IMR-90 (cell line): ENCODE data around the gene LRRC7. TPM values are rescaled to one million over a fixed set of nuclear protein-coding genes. Genes with fewer than 3 reads are reported as not detected.

Experiments
- ATAC-seq: fragments of 200-7000 bp; cut with Tn5 transposase; 2 replicates; pipeline ENCODE4 v1.9.1; 2020; ENCODE audit warnings: low read depth, mild to moderate bottlenecking, moderate library complexity
- BruUV-seq: library from RNA; stranded (reverse); fragments of 400-500 nt; replicated peaks from 2 replicates; lab custom pipeline; 2021; lab: Mats Ljungman, UMichigan
- CTCF ChIA-PET: fragments of 300-600 bp; formaldehyde crosslinking; extraction: SDS; loops from one replicate; lab custom pipeline; 2021; ENCODE audit warnings: antibody characterized with exemption; lab: Yijun Ruan, JAX
- POLR2A ChIA-PET: fragments of 300-600 bp; sonication (Branson Sonifier 250); formaldehyde crosslinking; loops from one replicate; lab custom pipeline; 2022; ENCODE audit warnings: antibody characterized with exemption; ENCODE audit not compliant: unreplicated experiment; lab: Charles Lee
- DNase-seq: peaks from one replicate; pipeline ENCODE4 v3.0.0; 2013
- H2AFZ ChIP-seq: replicated peaks from 2 replicates; pipeline ENCODE3; 2013; ENCODE audit warnings: low read length, mild to moderate bottlenecking; ENCODE audit not compliant: poor library complexity
- H2AK5ac ChIP-seq: 2 replicates; pipeline ENCODE4 v1.6.1; 2013; ENCODE audit warnings: low read depth, low read length, inconsistent platforms
- H2AK9ac ChIP-seq: replicated peaks from 2 replicates; pipeline ENCODE3; 2013; ENCODE audit warnings: mild to moderate bottlenecking, low read depth, low read length, moderate library complexity; ENCODE audit not compliant: poor library complexity
- H2BK120ac ChIP-seq: 2 replicates; pipeline ENCODE4 v1.6.1; 2013; ENCODE audit warnings: low read depth, low read length, inconsistent platforms
- H2BK15ac ChIP-seq: 3 replicates; pipeline ENCODE4 v1.6.1; 2013; ENCODE audit warnings: low read depth, low read length, inconsistent platforms
- H2BK20ac ChIP-seq: 2 replicates; pipeline ENCODE4 v1.6.1; 2013; ENCODE audit warnings: low read depth, mild to moderate bottlenecking, inconsistent platforms, low read length, moderate library complexity
- H2BK5ac ChIP-seq: 2 replicates; pipeline ENCODE4 v1.6.1; 2013; ENCODE audit warnings: mild to moderate bottlenecking, low read depth, low read length, inconsistent platforms; ENCODE audit not compliant: poor library complexity, severe bottlenecking
- H3K14ac ChIP-seq: replicated peaks from 2 replicates; pipeline ENCODE4 v1.6.1; 2013; ENCODE audit warnings: low read depth, low read length, inconsistent platforms
- H3K18ac ChIP-seq: 2 replicates; pipeline ENCODE4 v1.6.1; 2013; ENCODE audit warnings: low read depth, low read length, control low read depth
- H3K23ac ChIP-seq: 2 replicates; pipeline ENCODE4 v1.6.1; 2013; ENCODE audit warnings: low read depth, low read length, inconsistent platforms
- H3K27ac ChIP-seq: 2 replicates; pipeline ENCODE4 v1.5.1; 2013; ENCODE audit warnings: mild to moderate bottlenecking, control low read depth, low read length; ENCODE audit not compliant: insufficient read depth
- H3K27me3 ChIP-seq: 2 replicates; pipeline ENCODE4 v1.6.1; 2013; ENCODE audit warnings: low read length; ENCODE audit not compliant: control insufficient read depth, insufficient read depth
- H3K36me3 ChIP-seq: 2 replicates; pipeline ENCODE4 v1.6.1; 2013; ENCODE audit warnings: low read length, mixed read lengths; ENCODE audit not compliant: control insufficient read depth, insufficient read depth
- H3K4ac ChIP-seq: 2 replicates; pipeline ENCODE4 v1.6.1; 2013; ENCODE audit warnings: low read depth, low read length, inconsistent platforms
- H3K4me1 ChIP-seq: 2 replicates; pipeline ENCODE4 v1.6.1; 2013; ENCODE audit warnings: low read length, mixed read lengths; ENCODE audit not compliant: control insufficient read depth, insufficient read depth
- H3K4me2 ChIP-seq: 2 replicates; pipeline ENCODE4 v1.6.1; 2013; ENCODE audit warnings: low read depth, mild to moderate bottlenecking, control low read depth, low read length, moderate library complexity
- H3K4me3 ChIP-seq: 2 replicates; pipeline ENCODE4 v1.5.1; 2013; ENCODE audit warnings: low read depth, mild to moderate bottlenecking, control low read depth, low read length, moderate library complexity; ENCODE audit not compliant: insufficient read depth
- H3K56ac ChIP-seq: 2 replicates; pipeline ENCODE4 v1.6.1; 2013; ENCODE audit warnings: low read length, inconsistent platforms; ENCODE audit not compliant: insufficient read depth; ENCODE audit errors: extremely low read depth
- H3K79me1 ChIP-seq, 2 experiments: 2 replicates each; pipeline ENCODE4 v1.6.1; 2013; ENCODE audit warnings: low read length in 2 of 2, inconsistent platforms in 1 of 2, low read depth in 1 of 2
- H3K9ac ChIP-seq: 2 replicates; pipeline ENCODE4 v1.6.1; 2013; ENCODE audit warnings: low read depth, low read length, control low read depth
- H3K9me1 ChIP-seq: 2 replicates; pipeline ENCODE4 v1.6.1; 2013; ENCODE audit warnings: low read length, inconsistent platforms; ENCODE audit not compliant: insufficient read depth
- H3K9me3 ChIP-seq: 2 replicates; pipeline ENCODE4 v1.6.1; 2013; ENCODE audit warnings: low read length; ENCODE audit not compliant: control insufficient read depth, insufficient read depth
- H4K20me1 ChIP-seq: 2 replicates; pipeline ENCODE4 v1.6.1; 2013; ENCODE audit warnings: low read length, inconsistent platforms; ENCODE audit not compliant: insufficient read depth
- H4K5ac ChIP-seq: 2 replicates; pipeline ENCODE4 v1.6.1; 2013; ENCODE audit warnings: mild to moderate bottlenecking, low read depth, low read length, control low read depth
- H4K8ac ChIP-seq, 2 experiments: 2 replicates each; pipeline ENCODE4 v1.6.1; 2013; ENCODE audit warnings: low read depth in 2 of 2, low read length in 2 of 2, control low read depth in 1 of 2, inconsistent platforms in 1 of 2
- H4K91ac ChIP-seq: 2 replicates; pipeline ENCODE4 v1.6.1; 2013; ENCODE audit warnings: low read depth, low read length, inconsistent platforms; ENCODE audit not compliant: insufficient read depth
- CEBPB ChIP-seq: IDR thresholded peaks from 2 replicates; pipeline ENCODE4 v1.6.1; 2012; ENCODE audit warnings: low read depth, low read length, improper control_type of control experiment
- CHD1 ChIP-seq: IDR thresholded peaks from 2 replicates; pipeline ENCODE4 v1.6.1; 2012; ENCODE audit warnings: low read depth, low read length, improper control_type of control experiment
- CTCF ChIP-seq: conservative IDR thresholded peaks from 2 replicates; pipeline ENCODE4 v1.5.1; 2012; ENCODE audit warnings: mild to moderate bottlenecking, low read depth, low read length, improper control_type of control experiment
- ELK1 ChIP-seq: fragments of 150-350 bp; IDR thresholded peaks from 2 replicates; pipeline ENCODE4 v1.6.1; 2016; ENCODE audit warnings: low read depth, mild to moderate bottlenecking, low read length, moderate library complexity, borderline replicate concordance
- MAZ ChIP-seq: IDR thresholded peaks from 2 replicates; pipeline ENCODE4 v1.6.1; 2012; ENCODE audit warnings: low read depth, mild to moderate bottlenecking, low read length, improper control_type of control experiment, moderate library complexity, borderline replicate concordance
- MXI1 ChIP-seq: IDR thresholded peaks from 2 replicates; pipeline ENCODE4 v1.6.1; 2012; ENCODE audit warnings: low read depth, mild to moderate bottlenecking, low read length, moderate library complexity, borderline replicate concordance
- NFE2L2 ChIP-seq: fragments of 150-350 bp; IDR thresholded peaks from 2 replicates; pipeline ENCODE4 v1.6.1; 2016; ENCODE audit warnings: low read depth, mild to moderate bottlenecking, low read length
- RCOR1 ChIP-seq: IDR thresholded peaks from 2 replicates; pipeline ENCODE4 v1.6.1; 2012; ENCODE audit warnings: mild to moderate bottlenecking, low read length, improper control_type of control experiment; ENCODE audit not compliant: insufficient replicate concordance
- RFX5 ChIP-seq: IDR thresholded peaks from 2 replicates; pipeline ENCODE4 v1.8.0; 2012; ENCODE audit warnings: low read depth, mild to moderate bottlenecking, low read length, moderate library complexity
- SMC3 ChIP-seq: fragments of 150-350 bp; IDR thresholded peaks from 2 replicates; pipeline ENCODE4 v1.6.1; 2016; ENCODE audit warnings: low read depth, mild to moderate bottlenecking, antibody characterized with exemption, low read length, moderate library complexity
- USF2 ChIP-seq: fragments of 150-350 bp; IDR thresholded peaks from 2 replicates; pipeline ENCODE4 v1.6.1; 2017; ENCODE audit warnings: mild to moderate bottlenecking, antibody characterized with exemption, low read length, low read depth
- WGBS, 2 experiments: methylation state at CpG; one replicate each; pipeline versions ENCODE4 v1.1.5 to v1.1.7; 2013; ENCODE audit warnings: missing lambda C conversion rate in 2 of 2; ENCODE audit not compliant: insufficient read length in 1 of 2; ENCODE audit errors: extremely low coverage in 2 of 2; 5-methylcytosine and 5-hydroxymethylcytosine counted together
- dilution Hi-C: fragments of 300-500 bp; cut with HindIII; formaldehyde crosslinking; loops from one replicate; pipeline ENCODE4 v1.14.3; 2018; ENCODE audit warnings: low sequenced_read_pairs; ENCODE audit not compliant: unreplicated experiment
- in situ Hi-C: fragments of 300-500 bp; cut with MboI; formaldehyde crosslinking; loops from 3 replicates; pipeline ENCODE4 v1.14.3; 2019; ENCODE audit warnings: low sequenced_read_pairs, inconsistent platforms, mixed read lengths
- intact Hi-C: fragments of 100-400 bp; cut with micrococcal nuclease; formaldehyde crosslinking; loops from 2 replicates; pipeline ENCODE4 v1.10.0; 2022
- polyA plus RNA-seq, 3 experiments: library from polyadenylated mRNA; depleted of rRNA; stranded (reverse); fragments of >200 nt; gene quantifications; 2 replicates each; pipeline ENCODE4 v1.2.3, GENCODE V29; 2012; ENCODE audit warnings: low replicate concordance in 1 of 3
- total RNA-seq: library from RNA; depleted of rRNA; stranded (reverse); fragments of >200 nt; gene quantifications from 2 replicates; pipeline ENCODE4 v1.2.3, GENCODE V29; 2012

LRRC7 gene
- total and polyA plus RNA-seq, 2 of the 4 experiments (the other 2 are of a cell fraction) = under 0.01 to 0.02 TPM

GRCh38 chr1:69589799-69590198, 22.1 kb downstream of the LRRC7 start:
- Histone ChIP-seq H3K27ac (no peak overlapping the region), H3K9ac (no peak overlapping the region), H4K8ac (no peak overlapping the region), H3K14ac (no peak overlapping the region), H2AK9ac (no peak overlapping the region), H2AK5ac (no peak overlapping the region), H3K4ac (no peak overlapping the region), H2AFZ (no peak overlapping the region), H2BK20ac (no peak overlapping the region), H4K5ac (no peak overlapping the region), H3K4me2 (no peak overlapping the region), H4K20me1 (no peaks in the 10 kb centered on the region), H3K36me3 (no peaks in the 10 kb centered on the region), H3K27me3 (no peaks in the 10 kb centered on the region), H3K79me1 (no peaks in the 10 kb centered on the region), H4K91ac (no peak overlapping the region), H3K4me3 (no peak overlapping the region), H2BK120ac (no peak overlapping the region), H3K4me1 (no peaks in the 10 kb centered on the region), H3K9me1 (no peaks in the 10 kb centered on the region), H3K9me3 (no peaks in the 10 kb centered on the region), H3K23ac (no peak overlapping the region), H2BK5ac (no peak overlapping the region), H3K56ac (no peak overlapping the region), H2BK15ac (no peak overlapping the region), H3K18ac (no peak overlapping the region)
- no CpG with 5 or more reads among the region's 1 CpG for WGBS, 2 experiments
- ChIA-PET POLR2A (no interaction called here), CTCF (no interaction called here)
- dilution Hi-C loops (no loop called here), intact Hi-C loops (no loop called here), in situ Hi-C loops (no loop called here)
- TF ChIP-seq USF2 = no peak
- TF ChIP-seq CTCF = no peak
- no peak for TF ChIP-seq MXI1
- no peak for TF ChIP-seq NFE2L2
- no peak for TF ChIP-seq SMC3
- TF ChIP-seq CEBPB = no peak
- no peak for TF ChIP-seq CHD1
- no peak for TF ChIP-seq ELK1
- TF ChIP-seq MAZ = no peak
- no peak for TF ChIP-seq RFX5
- TF ChIP-seq RCOR1 = no peak
- BruUV-seq = no TSS peak
- DNase-seq (no peak), ATAC-seq (no peak)
